ENCODE results near the gene COPS9. TPM values are rescaled to one million over a fixed set of nuclear protein-coding genes. Genes with fewer than 3 reads are reported as not detected.

The COPS9 gene
- total and polyA plus RNA-seq, 2 donors (not counting 1 experiment from before 2014, with no cell fraction given), result 104 to 176 TPM

- H3K9ac ChIP-seq (ENCODE audit: insufficient read depth, low read length), result peak overlapping the region; percentile 8
- H3K9me3 ChIP-seq (ENCODE audit: control insufficient read depth, insufficient read depth, low read depth, low read length), result no peaks in the 10 kb centered on the region
- H3K27me3 ChIP-seq (ENCODE audit: control insufficient read depth, insufficient read depth, low read length), result peaks cover 2% of the 10 kb centered on the region
- peaks cover 25% of the 10 kb centered on the region for H3K79me2 ChIP-seq (ENCODE audit: control insufficient read depth, insufficient read depth, low read length)
- H3K36me3 ChIP-seq (ENCODE audit: control insufficient read depth, insufficient read depth, low read length), result peaks cover 5% of the 10 kb centered on the region
- H2AFZ ChIP-seq (ENCODE audit: low read length), result peak overlapping the region; percentile 79
- TF ChIP-seq CTCF (conservative IDR thresholded peaks at IDR 0.05 in 1 of 2, IDR thresholded peaks at IDR 0.05 in 1 of 2; ENCODE audit: low read depth in 1 of 2, low read length in 2 of 2), result no peak
- no peak for TF ChIP-seq EZH2 (IDR thresholded peaks at IDR 0.05; ENCODE audit: low read length, missing control alignments)
- no peak for DNase-seq (ENCODE audit: low read depth in 2 of 2)
- H3K27ac ChIP-seq (ENCODE audit: insufficient read depth, low read length), result no peak overlapping the region
- H3K4me1 ChIP-seq (ENCODE audit: control insufficient read depth, extremely low read depth, insufficient read depth, low read length), result no peaks in the 10 kb centered on the region
- H3K4me2 ChIP-seq (ENCODE audit: extremely low read depth, insufficient read depth, low read length), result peak overlapping the region; percentile 75
- H4K20me1 ChIP-seq (ENCODE audit: control insufficient read depth, extremely low read depth, insufficient read depth, low read length), result no peaks in the 10 kb centered on the region
- H3K4me3 ChIP-seq (replicated peaks in 1 of 4; ENCODE audit: control extremely low read depth in 1 of 4, insufficient read depth in 1 of 4, low read depth in 3 of 4, low read length in 4 of 4), result peak overlapping the region; percentile 54 to 96 (median 64)
Measured at GRCh38 chr2:240136671-240137292, 677 bp upstream of the COPS9 start.

GRCh38 chr2:240135706-240136012 is 446 bp downstream of the COPS9 start:
- Histone ChIP-seq H3K4me3 (replicated peaks in 1 of 4; ENCODE audit: control extremely low read depth in 1 of 4, insufficient read depth in 1 of 4, low read depth in 3 of 4, low read length in 4 of 4) (peak overlapping the region; percentile 66 to 97 (median 82)), H3K9ac (ENCODE audit: insufficient read depth, low read length) (peak overlapping the region; percentile 86), H3K4me1 (ENCODE audit: control insufficient read depth, extremely low read depth, insufficient read depth, low read length) (no peaks in the 10 kb centered on the region), H3K79me2 (ENCODE audit: control insufficient read depth, insufficient read depth, low read length) (peaks cover 25% of the 10 kb centered on the region), H3K27me3 (ENCODE audit: control insufficient read depth, insufficient read depth, low read length) (peaks cover 2% of the 10 kb centered on the region), H3K27ac (ENCODE audit: insufficient read depth, low read length) (peak overlapping the region; percentile 60), H2AFZ (ENCODE audit: low read length) (peak overlapping the region; percentile 66), H3K4me2 (ENCODE audit: extremely low read depth, insufficient read depth, low read length) (peak overlapping the region; percentile 95), H3K9me3 (ENCODE audit: control insufficient read depth, insufficient read depth, low read depth, low read length) (no peaks in the 10 kb centered on the region), H4K20me1 (ENCODE audit: control insufficient read depth, extremely low read depth, insufficient read depth, low read length) (no peaks in the 10 kb centered on the region), H3K36me3 (ENCODE audit: control insufficient read depth, insufficient read depth, low read length) (peaks cover 9% of the 10 kb centered on the region)
- no peak for DNase-seq (ENCODE audit: low read depth in 2 of 2)
- no peak for TF ChIP-seq CTCF (conservative IDR thresholded peaks at IDR 0.05 in 1 of 2, IDR thresholded peaks at IDR 0.05 in 1 of 2; ENCODE audit: low read depth in 1 of 2, low read length in 2 of 2)
- TF ChIP-seq EZH2 (IDR thresholded peaks at IDR 0.05; ENCODE audit: low read length, missing control alignments), result no peak

GRCh38 chr2:240134956-240135520 is 1.1 kb downstream of the COPS9 start:
- DNase-seq (ENCODE audit: low read depth in 2 of 2), result no peak
- TF ChIP-seq EZH2 (IDR thresholded peaks at IDR 0.05; ENCODE audit: low read length, missing control alignments) (no peak), CTCF (conservative IDR thresholded peaks at IDR 0.05 in 1 of 2, IDR thresholded peaks at IDR 0.05 in 1 of 2; ENCODE audit: low read depth in 1 of 2, low read length in 2 of 2) (no peak)
- Histone ChIP-seq H3K27me3 (ENCODE audit: control insufficient read depth, insufficient read depth, low read length) (no peaks in the 10 kb centered on the region), H3K9me3 (ENCODE audit: control insufficient read depth, insufficient read depth, low read depth, low read length) (no peaks in the 10 kb centered on the region), H3K36me3 (ENCODE audit: control insufficient read depth, insufficient read depth, low read length) (peaks cover 12% of the 10 kb centered on the region), H3K4me3 (replicated peaks in 1 of 4; ENCODE audit: control extremely low read depth in 1 of 4, insufficient read depth in 1 of 4, low read depth in 3 of 4, low read length in 4 of 4) (peak overlapping the region; percentile 66 to 97 (median 82)), H4K20me1 (ENCODE audit: control insufficient read depth, extremely low read depth, insufficient read depth, low read length) (no peaks in the 10 kb centered on the region), H3K27ac (ENCODE audit: insufficient read depth, low read length) (peak overlapping the region; percentile 60), H2AFZ (ENCODE audit: low read length) (no peak overlapping the region), H3K79me2 (ENCODE audit: control insufficient read depth, insufficient read depth, low read length) (peaks cover 25% of the 10 kb centered on the region), H3K4me1 (ENCODE audit: control insufficient read depth, extremely low read depth, insufficient read depth, low read length) (no peaks in the 10 kb centered on the region), H3K4me2 (ENCODE audit: extremely low read depth, insufficient read depth, low read length) (peak overlapping the region; percentile 95), H3K9ac (ENCODE audit: insufficient read depth, low read length) (peak overlapping the region; percentile 86)

Data from fibroblast of lung (primary cell).